HS-5 (cell line): Measurements from ENCODE around the gene C5orf24.
"Not testable (repeated sequence)": the region's sequence is repeated elsewhere in the genome, so short reads cannot be mapped to it uniquely, and the experiment has no call there.

Source experiments
- DNase-seq: peaks from one replicate; pipeline ENCODE4 v3.0.0-alpha.2; 2012; ENCODE audit warnings: low read depth

The C5orf24 gene

GRCh38 chr5:134857401-134857800 lies 11.6 kb downstream of the C5orf24 start:
- DNase-seq, result no peak

- DNase-seq, result no peak
These were observed 18.9 kb downstream of the C5orf24 start for GRCh38 chr5:134864707-134865106.

GRCh38 chr5:134873494-134873893 lies 27.7 kb downstream of the C5orf24 start:
- DNase-seq, result no peak

GRCh38 chr5:134873987-134874830 lies 28.4 kb downstream of the C5orf24 start, which contains the start of gene TXNDC15:
TSS of gene TXNDC15 (plus strand) at chr5:134874371. CDS start at chr5:134874428, 57 bp downstream.
- peak; percentile 57 for DNase-seq

GRCh38 chr5:134874831-134875655 lies 29.3 kb downstream of the C5orf24 start:
- peak; percentile 45 for DNase-seq

- no peak for DNase-seq
These were observed 31.4 kb downstream of the C5orf24 start for GRCh38 chr5:134877159-134877558.

GRCh38 chr5:134878403-134878802 lies 32.6 kb downstream of the C5orf24 start:
- DNase-seq, result no peak

- no peak for DNase-seq
These were observed 33.7 kb downstream of the C5orf24 start for GRCh38 chr5:134879456-134879855.

GRCh38 chr5:134880937-134881336 lies 35.2 kb downstream of the C5orf24 start:
- not testable (repeated sequence) for DNase-seq

GRCh38 chr5:134881711-134882110 lies 35.9 kb downstream of the C5orf24 start:
- not testable (repeated sequence) for DNase-seq

- DNase-seq, result no peak
These were observed 41.9 kb downstream of the C5orf24 start for GRCh38 chr5:134887593-134888159.

GRCh38 chr5:134889335-134889734 lies 43.6 kb downstream of the C5orf24 start:
- DNase-seq, result no peak

- no peak for DNase-seq
These were observed 45.7 kb downstream of the C5orf24 start for GRCh38 chr5:134891473-134891872.

GRCh38 chr5:134892282-134892681 lies 46.5 kb downstream of the C5orf24 start:
- no peak for DNase-seq

- no peak for DNase-seq
These were observed 47.2 kb downstream of the C5orf24 start for GRCh38 chr5:134892926-134893325.

GRCh38 chr5:134893748-134894505 lies 48.2 kb downstream of the C5orf24 start:
- no peak for DNase-seq

GRCh38 chr5:134902071-134902801 lies 56.5 kb downstream of the C5orf24 start:
- DNase-seq, result no peak

- DNase-seq, result peak; percentile 59
These were observed 59.0 kb downstream of the C5orf24 start, which contains the start of gene PCBD2 for GRCh38 chr5:134904610-134905245. TSS of gene PCBD2 (plus strand) at chr5:134905131. CDS start at chr5:134905140, 9 bp downstream.

- DNase-seq, result peak; percentile 64
These were observed 59.7 kb downstream of the C5orf24 start for GRCh38 chr5:134905246-134905996.

GRCh38 chr5:134906811-134907210 lies 61.0 kb downstream of the C5orf24 start:
- no peak for DNase-seq
